CD4-positive, alpha-beta T cell treated with Interleukin-6 at 100 ng/mL for 8 hours (primary cell): ENCODE measurements around the gene ZNRF1.

Experiments used
- DNase-seq: peaks from one replicate; pipeline ENCODE4 v3.0.0-alpha.2; 2020; ENCODE audit warnings: mixed read lengths, low spot score

ZNRF1 gene

GRCh38 chr16:75027520-75028300 is 28.9 kb downstream of the ZNRF1 start:
- no peak for DNase-seq

DNA sequence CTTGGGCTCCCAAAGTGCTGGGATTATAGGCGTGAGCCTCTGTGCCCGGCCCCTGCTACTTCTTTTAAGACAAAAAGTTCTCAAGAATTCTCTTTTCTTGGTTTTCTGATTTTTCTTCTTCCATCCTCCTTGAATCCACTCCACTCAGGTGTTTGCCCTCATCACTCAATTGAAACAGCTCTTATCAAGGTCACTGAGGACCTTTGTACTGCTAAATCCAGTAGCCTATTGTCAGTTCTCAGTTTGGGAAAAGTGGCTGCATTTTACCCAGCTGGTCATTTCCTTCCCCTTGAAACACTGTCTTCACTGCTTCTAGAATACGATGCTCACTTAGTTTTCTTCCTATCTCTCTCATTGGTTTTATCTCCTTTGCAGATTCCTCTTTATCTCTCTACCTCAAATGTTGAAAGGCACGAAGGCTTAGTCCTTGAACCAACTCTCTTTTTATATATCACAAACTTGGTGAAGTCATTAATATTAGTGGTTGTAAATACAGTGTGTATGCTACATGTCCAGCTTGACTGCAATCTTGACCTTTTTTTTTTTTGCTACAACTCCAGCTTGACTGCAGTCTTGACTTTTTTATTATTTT is 29.8 kb downstream of the ZNRF1 start:
- no peak for DNase-seq

- no peak for DNase-seq
Observed at GRCh38 chr16:75029854-75030253, 31.0 kb downstream of the ZNRF1 start.

GRCh38 chr16:75032655-75033054 is 33.8 kb downstream of the ZNRF1 start:
- DNase-seq = no peak

DNA sequence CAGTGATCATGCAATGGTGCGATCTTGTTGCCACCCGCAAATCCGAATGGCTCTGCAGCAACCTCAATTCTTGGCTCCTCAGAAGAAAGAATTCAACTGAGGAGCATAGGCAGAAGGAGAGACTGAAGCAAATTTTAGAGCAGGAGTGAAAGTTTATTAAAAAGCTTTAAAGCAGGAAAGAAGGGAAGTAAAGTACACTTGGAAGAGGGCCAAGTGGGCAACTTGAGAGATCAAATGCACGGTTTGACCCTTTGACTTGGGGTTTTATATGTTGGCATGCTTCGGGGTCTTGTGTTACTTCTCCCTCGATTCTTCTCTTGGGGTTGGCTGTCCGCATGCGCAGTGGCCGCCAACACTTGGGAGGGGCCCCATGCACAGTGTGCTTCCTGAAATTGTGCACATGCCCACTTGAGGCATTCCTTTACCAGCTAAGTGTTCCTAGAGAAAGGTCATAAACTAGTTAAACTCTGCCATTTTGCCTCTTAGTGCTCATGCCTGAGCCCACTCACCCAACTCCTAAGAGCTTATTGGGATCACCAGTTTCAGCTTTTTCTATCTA is 36.7 kb downstream of the ZNRF1 start:
- DNase-seq = no peak

- DNase-seq = no peak
Observed at GRCh38 chr16:75038036-75038858, 39.4 kb downstream of the ZNRF1 start.

- DNase-seq = no peak
Observed at GRCh38 chr16:75039941-75040340, 41.1 kb downstream of the ZNRF1 start.

- no peak for DNase-seq
Observed at GRCh38 chr16:75042426-75043174, 43.8 kb downstream of the ZNRF1 start.

GRCh38 chr16:75043175-75043895 is 44.5 kb downstream of the ZNRF1 start:
- DNase-seq = no peak

DNA sequence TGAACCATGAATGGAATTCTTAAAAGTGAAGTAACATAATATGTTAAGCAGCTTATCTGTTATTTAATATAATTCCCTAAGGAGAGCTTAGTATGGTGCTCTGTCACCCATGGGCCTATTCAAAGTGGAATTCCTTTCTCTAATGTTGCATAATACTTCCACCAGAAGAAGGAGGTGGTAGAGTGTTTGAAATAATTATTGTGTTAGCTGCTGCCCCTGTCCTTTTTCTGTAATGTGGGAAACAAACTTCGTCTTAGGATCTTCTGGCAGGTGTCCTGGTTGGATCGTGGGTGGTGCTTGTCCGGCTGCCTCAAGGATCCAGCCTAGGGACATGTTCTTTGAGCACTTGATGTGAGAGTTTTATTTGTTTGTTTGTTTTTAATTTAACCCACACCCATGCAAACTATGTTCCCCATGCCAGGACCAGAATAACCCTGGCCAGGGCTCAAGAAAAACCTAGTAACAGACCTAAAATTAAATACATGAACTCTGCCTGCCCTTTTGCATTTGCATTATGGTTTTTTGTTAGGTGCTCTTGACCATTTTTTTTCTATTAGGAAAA is 46.1 kb downstream of the ZNRF1 start:
- DNase-seq = no peak

GRCh38 chr16:75045424-75045823 is 46.6 kb downstream of the ZNRF1 start:
- DNase-seq = no peak

- DNase-seq = no peak
Observed at GRCh38 chr16:75048054-75048453, 49.2 kb downstream of the ZNRF1 start.

- no peak for DNase-seq
Observed at GRCh38 chr16:75048530-75048929, 49.7 kb downstream of the ZNRF1 start.

DNA sequence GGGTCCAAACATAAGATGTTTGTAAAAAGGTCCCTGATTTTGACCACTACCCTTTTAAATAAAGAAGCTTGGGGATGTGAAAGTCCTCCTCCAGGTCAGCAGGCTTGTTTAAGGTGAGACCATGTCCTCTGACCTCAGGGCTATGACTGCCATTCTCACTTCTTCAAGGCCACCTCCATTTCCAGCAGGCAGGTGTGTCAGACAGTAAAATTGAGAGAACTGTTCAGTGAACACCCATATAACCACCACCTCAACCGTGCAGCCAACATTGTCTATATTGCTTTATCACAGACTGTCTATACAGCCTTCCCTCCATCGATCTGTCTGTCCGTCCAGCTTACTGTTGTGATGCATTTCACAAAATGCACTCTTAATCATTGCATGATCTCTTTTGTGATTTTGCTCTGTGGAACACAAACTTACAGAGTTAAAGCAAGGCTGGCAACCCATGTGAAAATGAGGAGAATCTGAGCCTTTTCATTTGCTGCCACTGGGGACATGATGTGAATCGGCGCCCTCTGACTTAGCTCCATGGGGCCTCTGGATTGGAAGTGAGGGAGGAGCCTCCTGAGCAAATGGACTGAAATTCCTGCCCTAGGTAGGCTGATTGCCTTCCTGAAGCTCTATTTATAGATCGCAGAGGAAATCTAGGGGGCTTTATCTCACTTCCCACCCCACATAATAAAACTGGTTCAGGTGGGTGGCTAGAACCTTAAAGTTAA is 53.8 kb downstream of the ZNRF1 start:
- no peak for DNase-seq

GRCh38 chr16:75053791-75054555 is 55.1 kb downstream of the ZNRF1 start:
- DNase-seq = no peak

- no peak for DNase-seq
Observed at GRCh38 chr16:75054556-75054947, 55.7 kb downstream of the ZNRF1 start.

- DNase-seq = no peak
Observed at GRCh38 chr16:75058806-75059205, 60.0 kb downstream of the ZNRF1 start.

- no peak for DNase-seq
Observed at GRCh38 chr16:75059411-75059810, 60.6 kb downstream of the ZNRF1 start.

DNA sequence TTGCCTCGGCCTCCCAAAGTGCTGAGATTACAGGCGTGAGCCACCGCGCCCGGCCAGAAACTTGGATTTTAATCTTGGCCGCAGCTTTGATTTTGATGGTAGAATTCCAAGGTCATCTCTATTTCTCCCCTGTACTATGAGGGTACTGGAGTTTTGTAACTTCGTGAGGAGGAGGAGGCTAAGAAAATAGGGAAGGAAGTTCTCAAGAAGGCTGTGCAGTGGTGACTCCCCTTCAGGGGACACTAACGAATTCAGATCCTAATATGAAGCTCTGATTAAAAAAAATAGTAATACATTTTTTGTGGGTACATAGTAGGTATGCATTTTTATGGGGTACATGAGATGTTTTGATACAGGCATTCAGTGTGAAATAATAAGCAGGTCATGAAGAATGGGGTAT is 61.9 kb downstream of the ZNRF1 start:
- no peak for DNase-seq
